ENCODE data around the gene ZBTB8A.

DNA sequence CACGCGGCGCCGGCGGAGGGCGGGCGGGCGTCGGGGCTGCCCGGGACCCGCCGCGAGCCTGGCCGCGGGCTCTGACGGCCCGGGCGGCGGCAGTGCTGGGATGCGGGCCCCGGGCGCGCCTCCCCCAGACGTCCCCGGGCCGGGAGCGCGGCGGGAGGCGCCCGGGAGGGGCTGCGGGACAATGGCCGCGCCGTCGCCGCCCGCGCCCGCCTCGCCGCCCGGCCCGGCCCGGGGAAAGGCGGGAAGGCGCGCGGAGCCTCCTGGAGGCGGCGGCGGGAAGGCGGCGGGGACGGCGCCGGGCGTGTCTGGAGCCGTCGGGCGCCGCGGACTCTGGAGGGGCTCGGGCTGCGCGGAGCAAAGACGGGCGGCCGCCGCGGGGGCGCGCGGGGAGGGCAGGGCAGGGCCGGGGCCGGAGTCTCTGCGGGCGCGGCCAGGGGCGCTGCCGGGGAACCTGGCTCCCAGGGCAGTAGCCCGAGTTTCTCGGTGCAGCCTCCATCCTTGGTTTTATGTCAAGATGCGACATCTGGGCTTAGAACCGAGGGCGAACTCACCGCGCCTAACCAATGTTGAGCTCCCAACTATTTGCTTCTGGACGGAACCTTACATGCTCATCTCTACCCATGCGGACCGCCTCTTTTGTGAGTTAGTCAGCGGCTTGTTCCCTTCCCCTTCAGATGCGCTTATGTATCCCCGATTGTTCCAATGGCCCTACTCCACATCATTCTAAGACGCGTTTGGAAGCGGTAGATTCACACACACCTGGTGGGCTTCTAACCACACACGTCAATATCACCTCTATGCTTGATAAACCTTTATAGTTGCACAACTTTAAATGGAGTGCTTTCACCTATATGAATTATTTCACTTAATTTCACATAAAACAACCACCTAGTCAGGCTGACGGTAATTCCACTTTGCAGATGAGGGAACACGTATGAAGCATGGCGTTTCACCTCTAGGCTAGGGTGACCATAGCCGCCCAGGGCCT lies 651 bp downstream of the ZBTB8A start:
- TF ChIP-seq, protein P1, sequence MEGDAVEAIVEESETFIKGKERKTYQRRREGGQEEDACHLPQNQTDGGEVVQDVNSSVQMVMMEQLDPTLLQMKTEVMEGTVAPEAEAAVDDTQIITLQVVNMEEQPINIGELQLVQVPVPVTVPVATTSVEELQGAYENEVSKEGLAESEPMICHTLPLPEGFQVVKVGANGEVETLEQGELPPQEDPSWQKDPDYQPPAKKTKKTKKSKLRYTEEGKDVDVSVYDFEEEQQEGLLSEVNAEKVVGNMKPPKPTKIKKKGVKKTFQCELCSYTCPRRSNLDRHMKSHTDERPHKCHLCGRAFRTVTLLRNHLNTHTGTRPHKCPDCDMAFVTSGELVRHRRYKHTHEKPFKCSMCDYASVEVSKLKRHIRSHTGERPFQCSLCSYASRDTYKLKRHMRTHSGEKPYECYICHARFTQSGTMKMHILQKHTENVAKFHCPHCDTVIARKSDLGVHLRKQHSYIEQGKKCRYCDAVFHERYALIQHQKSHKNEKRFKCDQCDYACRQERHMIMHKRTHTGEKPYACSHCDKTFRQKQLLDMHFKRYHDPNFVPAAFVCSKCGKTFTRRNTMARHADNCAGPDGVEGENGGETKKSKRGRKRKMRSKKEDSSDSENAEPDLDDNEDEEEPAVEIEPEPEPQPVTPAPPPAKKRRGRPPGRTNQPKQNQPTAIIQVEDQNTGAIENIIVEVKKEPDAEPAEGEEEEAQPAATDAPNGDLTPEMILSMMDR (IDR thresholded peaks at IDR 0.05; ENCODE audit: insufficient read depth, low read length, poor library complexity, severe bottlenecking) = no peak
- no peak for TF ChIP-seq EZH2phosphoT487 (conservative IDR thresholded peaks at IDR 0.05; ENCODE audit: low read length)
